ENCODE results near the gene DNAJC4.

GRCh38 chr11:64249038-64249437, 18.7 kb downstream of the DNAJC4 start:
- TF ChIP-seq SIN3A (IDR thresholded peaks at IDR 0.05; ENCODE audit: borderline replicate concordance, insufficient read depth, low read length), result no peak
- no peak for TF ChIP-seq REST (IDR thresholded peaks at IDR 0.05; ENCODE audit: insufficient read depth in 1 of 2, low read depth in 2 of 2, low read length in 2 of 2)
- TF ChIP-seq TAF1 (IDR thresholded peaks at IDR 0.05; ENCODE audit: borderline replicate concordance, insufficient read depth, low read length), result no peak
